ENCODE results near the gene SLIT3.

GRCh38 chr5:169280286-169280685, 20.7 kb downstream of the SLIT3 start:
- TF ChIP-seq, protein P1, sequence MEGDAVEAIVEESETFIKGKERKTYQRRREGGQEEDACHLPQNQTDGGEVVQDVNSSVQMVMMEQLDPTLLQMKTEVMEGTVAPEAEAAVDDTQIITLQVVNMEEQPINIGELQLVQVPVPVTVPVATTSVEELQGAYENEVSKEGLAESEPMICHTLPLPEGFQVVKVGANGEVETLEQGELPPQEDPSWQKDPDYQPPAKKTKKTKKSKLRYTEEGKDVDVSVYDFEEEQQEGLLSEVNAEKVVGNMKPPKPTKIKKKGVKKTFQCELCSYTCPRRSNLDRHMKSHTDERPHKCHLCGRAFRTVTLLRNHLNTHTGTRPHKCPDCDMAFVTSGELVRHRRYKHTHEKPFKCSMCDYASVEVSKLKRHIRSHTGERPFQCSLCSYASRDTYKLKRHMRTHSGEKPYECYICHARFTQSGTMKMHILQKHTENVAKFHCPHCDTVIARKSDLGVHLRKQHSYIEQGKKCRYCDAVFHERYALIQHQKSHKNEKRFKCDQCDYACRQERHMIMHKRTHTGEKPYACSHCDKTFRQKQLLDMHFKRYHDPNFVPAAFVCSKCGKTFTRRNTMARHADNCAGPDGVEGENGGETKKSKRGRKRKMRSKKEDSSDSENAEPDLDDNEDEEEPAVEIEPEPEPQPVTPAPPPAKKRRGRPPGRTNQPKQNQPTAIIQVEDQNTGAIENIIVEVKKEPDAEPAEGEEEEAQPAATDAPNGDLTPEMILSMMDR (IDR thresholded peaks at IDR 0.05), result no peak
- no peak for TF ChIP-seq POLR2A (IDR thresholded peaks at IDR 0.05)
